Glutamatergic neuron (in vitro differentiated cells): ENCODE data around the gene TMEM51. TPM values are rescaled to one million over a fixed set of nuclear protein-coding genes. Genes with fewer than 3 reads are reported as not detected.

Experiments
- DNase-seq: peaks from one replicate; pipeline ENCODE4 v3.0.0; 2022
- H3K27ac Mint-ChIP-seq: one replicate; pipeline ENCODE4 v1.8.0; 2020; ENCODE audit warnings: mild to moderate bottlenecking, mixed read lengths, inconsistent platforms; ENCODE audit not compliant: unreplicated experiment
- H3K27me3 Mint-ChIP-seq: one replicate; pipeline ENCODE4 v1.8.0; 2020; ENCODE audit warnings: mild to moderate bottlenecking, moderate library complexity, mixed read lengths, inconsistent platforms; ENCODE audit not compliant: unreplicated experiment
- H3K36me3 Mint-ChIP-seq: one replicate; pipeline ENCODE4 v1.8.0; 2020; ENCODE audit warnings: mild to moderate bottlenecking, mixed read lengths, inconsistent platforms; ENCODE audit not compliant: unreplicated experiment
- H3K4me1 Mint-ChIP-seq: one replicate; pipeline ENCODE4 v1.8.0; 2020; ENCODE audit warnings: mild to moderate bottlenecking, low read depth, mixed read lengths, inconsistent platforms; ENCODE audit not compliant: unreplicated experiment
- H3K4me3 Mint-ChIP-seq: one replicate; pipeline ENCODE4 v1.8.0; 2020; ENCODE audit warnings: mild to moderate bottlenecking, mixed read lengths, inconsistent platforms; ENCODE audit not compliant: unreplicated experiment
- H3K9me3 Mint-ChIP-seq: one replicate; pipeline ENCODE4 v1.8.0; 2020; ENCODE audit warnings: mild to moderate bottlenecking, moderate library complexity, mixed read lengths, inconsistent platforms; ENCODE audit not compliant: unreplicated experiment
- CTCF ChIP-seq: fragments of 200-600 bp; sonication (generic); IDR thresholded peaks from one replicate; pipeline ENCODE4 v1.5.0; 2021; ENCODE audit not compliant: partially characterized antibody, unreplicated experiment
- total RNA-seq: library from RNA; stranded (reverse); fragmentation: NEBNext Ultra II Directional; extraction: Animal tissue kit (Norgen Biotek cat#: 25700); gene quantifications from one replicate; pipeline ENCODE4 v1.2.1, GENCODE V29; 2021; ENCODE audit not compliant: unreplicated experiment

Gene TMEM51
- total RNA-seq, 1 donor from 2014 or later: 3.2 TPM

GRCh38 chr1:15176120-15176519 is 22.6 kb downstream of the TMEM51 start:
- Mint-ChIP-seq H3K36me3 (no peaks in the 10 kb centered on the region), H3K27me3 (no peaks in the 10 kb centered on the region), H3K9me3 (no peaks in the 10 kb centered on the region), H3K27ac (no peak overlapping the region), H3K4me1 (peaks cover 16% of the 10 kb centered on the region), H3K4me3 (no peak overlapping the region)
- TF ChIP-seq CTCF: no peak
- DNase-seq: no peak

- TF ChIP-seq CTCF: no peak
- Mint-ChIP-seq H3K4me1 (peaks cover 16% of the 10 kb centered on the region), H3K9me3 (no peaks in the 10 kb centered on the region), H3K4me3 (peak overlapping the region; percentile 2), H3K27ac (no peak overlapping the region), H3K27me3 (no peaks in the 10 kb centered on the region), H3K36me3 (no peaks in the 10 kb centered on the region)
- no peak for DNase-seq
Measured at GRCh38 chr1:15176898-15177665, 23.5 kb downstream of the TMEM51 start.

- H3K4me3 Mint-ChIP-seq: no peak overlapping the region
- H3K4me1 Mint-ChIP-seq: peaks cover 16% of the 10 kb centered on the region
- H3K27ac Mint-ChIP-seq: no peak overlapping the region
Measured at GRCh38 chr1:15177710-15178166, 24.2 kb downstream of the TMEM51 start.

GRCh38 chr1:15178571-15179484 is 25.3 kb downstream of the TMEM51 start:
- no peak for DNase-seq
- no peak for TF ChIP-seq CTCF
- Mint-ChIP-seq H3K4me3 (no peak overlapping the region), H3K27me3 (no peaks in the 10 kb centered on the region), H3K4me1 (peaks cover 16% of the 10 kb centered on the region), H3K27ac (peak overlapping the region; percentile 33), H3K9me3 (no peaks in the 10 kb centered on the region), H3K36me3 (no peaks in the 10 kb centered on the region)

More at GRCh38 chr1:15177710-15178166, 24.2 kb downstream of the TMEM51 start:
- Mint-ChIP-seq H3K9me3 (no peaks in the 10 kb centered on the region), H3K36me3 (no peaks in the 10 kb centered on the region), H3K27me3 (no peaks in the 10 kb centered on the region)
- no peak for TF ChIP-seq CTCF
- no peak for DNase-seq

- Mint-ChIP-seq H3K4me1 (peaks cover 16% of the 10 kb centered on the region), H3K36me3 (no peaks in the 10 kb centered on the region), H3K4me3 (no peak overlapping the region), H3K27me3 (peaks cover 3% of the 10 kb centered on the region), H3K27ac (no peak overlapping the region), H3K9me3 (no peaks in the 10 kb centered on the region)
- TF ChIP-seq CTCF: no peak
- DNase-seq: no peak
Measured at GRCh38 chr1:15179485-15179883, 25.9 kb downstream of the TMEM51 start.
